ENCODE data around the gene NOP14.

DNA sequence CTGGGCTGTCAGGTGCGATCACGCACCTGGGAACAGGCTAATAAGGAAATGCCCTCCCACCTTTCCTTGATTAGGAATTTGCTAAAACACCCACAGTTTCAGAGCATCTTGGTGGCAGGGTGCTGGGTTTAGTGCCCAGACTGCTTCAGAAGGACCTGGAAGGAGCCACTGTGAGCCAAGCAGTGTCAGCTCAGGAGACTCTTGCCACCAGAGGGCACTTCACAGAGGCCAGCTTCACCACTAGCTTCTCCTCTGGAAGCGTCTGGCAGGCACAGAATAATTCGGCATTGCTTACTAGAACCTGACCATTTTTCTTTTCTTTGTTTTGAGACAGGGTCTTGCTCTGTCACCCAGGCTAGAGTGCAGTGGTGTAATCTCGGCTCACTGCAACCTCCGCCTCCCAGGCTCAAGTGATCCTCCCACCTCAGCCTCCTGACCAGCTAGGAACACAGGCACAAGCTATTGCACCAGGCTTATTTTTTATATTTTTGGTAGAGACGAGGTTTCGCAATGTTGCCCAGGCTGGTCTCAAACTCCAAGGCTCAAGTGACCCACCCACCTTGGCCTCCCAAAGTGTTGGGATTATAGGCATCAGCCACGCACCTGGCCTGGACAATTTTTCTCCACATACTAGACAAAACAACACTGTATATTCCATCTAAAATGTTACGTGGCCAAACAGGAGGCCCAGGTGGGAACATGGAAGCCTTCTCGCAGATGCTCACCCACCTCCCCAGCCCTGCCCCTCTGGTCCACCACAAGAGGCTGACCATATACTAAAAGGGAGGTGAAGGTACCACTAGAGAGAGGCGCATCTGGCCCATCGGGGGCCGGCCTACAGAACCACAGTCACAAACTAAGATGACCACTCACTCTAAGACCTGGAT lies 14.1 kb downstream of the NOP14 start:
- TF ChIP-seq CTCF (IDR thresholded peaks at IDR 0.05) (no peak), POLR2A (IDR thresholded peaks at IDR 0.05) (no peak)

All from lower leg skin (tissue), 3 donors.